ENCODE results near the gene MRAS. TPM values are rescaled to one million over a fixed set of nuclear protein-coding genes. Genes with fewer than 3 reads are reported as not detected.

MRAS gene
- total RNA-seq, 6 donors from 2014 or later = 15.7 to 56.0 (median 34.8) TPM

DNA sequence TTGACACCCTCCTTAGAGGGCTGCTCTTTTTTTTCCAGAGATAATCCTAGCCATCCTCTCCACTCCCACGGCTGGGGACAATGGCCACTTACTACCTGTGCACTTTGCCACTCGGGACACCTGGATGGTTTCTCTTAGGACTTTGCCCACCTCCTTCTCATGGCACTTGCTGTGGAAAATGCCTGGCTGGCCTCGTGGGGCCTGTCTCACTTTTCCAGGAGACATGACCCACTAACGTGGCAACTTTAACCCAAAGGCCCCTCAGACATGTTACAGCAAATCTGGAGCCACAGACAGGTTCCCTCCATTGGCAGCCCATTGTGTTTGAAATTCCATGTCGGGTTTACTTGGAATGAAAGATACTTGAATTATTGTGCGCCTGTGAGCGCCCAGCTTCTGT lies 56.6 kb downstream of the MRAS start:
- peaks cover 0 to 40% (median 9%) of the 10 kb centered on the region in 4 donors for H3K36me3 ChIP-seq
- TF ChIP-seq, protein P1, sequence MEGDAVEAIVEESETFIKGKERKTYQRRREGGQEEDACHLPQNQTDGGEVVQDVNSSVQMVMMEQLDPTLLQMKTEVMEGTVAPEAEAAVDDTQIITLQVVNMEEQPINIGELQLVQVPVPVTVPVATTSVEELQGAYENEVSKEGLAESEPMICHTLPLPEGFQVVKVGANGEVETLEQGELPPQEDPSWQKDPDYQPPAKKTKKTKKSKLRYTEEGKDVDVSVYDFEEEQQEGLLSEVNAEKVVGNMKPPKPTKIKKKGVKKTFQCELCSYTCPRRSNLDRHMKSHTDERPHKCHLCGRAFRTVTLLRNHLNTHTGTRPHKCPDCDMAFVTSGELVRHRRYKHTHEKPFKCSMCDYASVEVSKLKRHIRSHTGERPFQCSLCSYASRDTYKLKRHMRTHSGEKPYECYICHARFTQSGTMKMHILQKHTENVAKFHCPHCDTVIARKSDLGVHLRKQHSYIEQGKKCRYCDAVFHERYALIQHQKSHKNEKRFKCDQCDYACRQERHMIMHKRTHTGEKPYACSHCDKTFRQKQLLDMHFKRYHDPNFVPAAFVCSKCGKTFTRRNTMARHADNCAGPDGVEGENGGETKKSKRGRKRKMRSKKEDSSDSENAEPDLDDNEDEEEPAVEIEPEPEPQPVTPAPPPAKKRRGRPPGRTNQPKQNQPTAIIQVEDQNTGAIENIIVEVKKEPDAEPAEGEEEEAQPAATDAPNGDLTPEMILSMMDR (IDR thresholded peaks at IDR 0.05) = no peak
- TF ChIP-seq POLR2AphosphoS5 (IDR thresholded peaks at IDR 0.05) (no peak), EP300 (IDR thresholded peaks at IDR 0.05) (no peak), POLR2A (IDR thresholded peaks at IDR 0.05) (no peak)
- no peak for ATAC-seq (ENCODE audit: low FRiP score in 2 of 2)
- no peaks in the 10 kb centered on the region for H3K27me3 ChIP-seq
- WGBS, 2 donors = 88 to 95% methylated on average over 7 of the region's 7 CpGs
- DNase-seq = no peak
- H3K4me3 ChIP-seq = no peak overlapping the region
- H3K4me1 ChIP-seq = no peaks in the 10 kb centered on the region
- no peaks in the 10 kb centered on the region for H3K9me3 ChIP-seq
- H3K27ac ChIP-seq = no peak overlapping the region

DNA sequence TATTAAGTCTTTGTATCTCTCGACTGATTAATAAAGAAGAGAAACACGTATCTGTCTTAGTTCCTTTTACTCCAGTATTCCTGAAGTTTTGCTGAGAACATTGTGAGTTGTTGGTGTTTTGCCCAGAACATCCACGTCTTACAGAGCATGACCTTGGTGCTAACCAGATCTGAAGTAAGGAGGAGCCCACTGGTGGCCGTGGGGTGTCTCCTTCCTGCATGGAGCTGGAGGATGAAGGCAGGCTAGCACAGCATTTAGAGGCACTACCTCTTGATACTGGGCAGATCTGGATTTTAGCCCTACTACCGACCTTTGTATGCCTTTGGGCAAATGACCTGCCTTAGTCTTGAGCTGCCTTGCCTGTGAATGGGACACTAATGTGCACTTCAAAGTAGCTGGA lies 57.1 kb downstream of the MRAS start:
- 80 to 88% methylated on average over 5 of the region's 5 CpGs for WGBS, 2 donors
- TF ChIP-seq POLR2AphosphoS5 (IDR thresholded peaks at IDR 0.05) = no peak
- TF ChIP-seq POLR2A (IDR thresholded peaks at IDR 0.05) = no peak
- TF ChIP-seq, protein P1 (IDR thresholded peaks at IDR 0.05) = no peak
- TF ChIP-seq EP300 (IDR thresholded peaks at IDR 0.05) = no peak
- Histone ChIP-seq H3K27ac (no peak overlapping the region), H3K4me1 (no peaks in the 10 kb centered on the region), H3K27me3 (no peaks in the 10 kb centered on the region), H3K4me3 (no peak overlapping the region), H3K9me3 (no peaks in the 10 kb centered on the region), H3K36me3 (peaks cover 0 to 35% (median 9%) of the 10 kb centered on the region in 4 donors)
- DNase-seq (no peak), ATAC-seq (ENCODE audit: low FRiP score in 2 of 2) (no peak)

DNA sequence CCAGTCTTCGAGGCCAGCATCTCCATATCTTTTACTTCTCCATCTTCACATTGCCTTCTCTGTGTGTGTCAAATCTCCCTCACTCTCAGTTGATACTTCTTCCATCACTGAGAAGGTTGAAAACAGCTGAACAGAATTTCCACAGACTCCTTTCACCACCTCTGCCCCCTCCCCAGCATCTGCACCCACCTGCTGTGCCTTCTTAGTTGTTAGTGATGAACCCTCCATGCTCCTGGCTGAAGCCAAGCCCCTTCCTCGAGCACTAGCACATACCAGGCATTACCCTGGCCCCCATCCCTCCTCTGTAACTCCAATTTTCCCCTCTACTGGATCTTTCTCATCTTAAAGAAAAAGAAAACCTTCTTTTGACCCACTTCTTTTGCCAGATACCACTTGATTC lies 58.2 kb downstream of the MRAS start:
- WGBS, 2 donors = 82% methylated on average over 2 of the region's 2 CpGs
- peaks cover 0 to 33% (median 9%) of the 10 kb centered on the region in 4 donors for H3K36me3 ChIP-seq
- no peak overlapping the region for H3K27ac ChIP-seq
- ATAC-seq (ENCODE audit: low FRiP score in 2 of 2) (no peak), DNase-seq (no peak)
- H3K4me3 ChIP-seq = no peak overlapping the region
- H3K4me1 ChIP-seq = no peaks in the 10 kb centered on the region
- TF ChIP-seq EP300 (IDR thresholded peaks at IDR 0.05) = no peak
- TF ChIP-seq POLR2A (IDR thresholded peaks at IDR 0.05) = no peak
- TF ChIP-seq, protein P1 (IDR thresholded peaks at IDR 0.05) = no peak
- TF ChIP-seq POLR2AphosphoS5 (IDR thresholded peaks at IDR 0.05) = no peak
- no peaks in the 10 kb centered on the region for H3K27me3 ChIP-seq
- H3K9me3 ChIP-seq = no peaks in the 10 kb centered on the region

DNA sequence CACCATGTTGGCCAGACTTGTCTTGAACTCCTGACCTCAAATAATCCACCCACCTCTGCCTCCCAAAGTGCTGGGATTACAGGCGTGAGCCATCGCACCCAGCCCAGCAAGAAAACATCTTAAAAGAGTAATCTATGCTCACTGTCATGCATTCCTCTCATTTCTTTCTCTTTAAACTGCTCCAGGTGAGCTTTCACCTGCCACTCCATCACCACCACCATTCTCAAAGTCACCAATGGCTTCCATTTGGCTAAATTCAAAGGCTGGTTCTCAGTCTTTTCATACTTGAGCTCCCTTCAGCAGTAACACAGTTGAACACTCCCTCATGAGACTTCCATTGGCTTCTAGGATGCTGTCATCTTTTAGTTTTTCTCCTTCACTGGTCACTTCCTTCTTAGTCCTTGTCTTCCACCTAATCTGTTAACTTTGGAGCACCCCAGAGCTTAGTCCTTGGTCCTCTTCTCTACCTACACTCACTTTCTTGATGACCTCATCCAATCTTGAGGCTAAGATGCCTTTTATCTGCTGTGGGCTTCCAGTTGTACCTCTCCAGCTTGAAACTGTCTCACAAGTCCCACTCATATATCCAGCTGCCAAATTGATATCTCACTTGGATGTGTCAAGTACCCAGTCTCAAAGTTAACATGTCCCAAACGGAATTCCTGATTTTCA lies 59.0 kb downstream of the MRAS start:
- no peaks in the 10 kb centered on the region for H3K27me3 ChIP-seq
- DNase-seq (no peak), ATAC-seq (ENCODE audit: low FRiP score in 2 of 2) (no peak)
- no peaks in the 10 kb centered on the region for H3K9me3 ChIP-seq
- no peak overlapping the region for H3K27ac ChIP-seq
- H3K4me3 ChIP-seq = no peak overlapping the region
- H3K4me1 ChIP-seq = no peaks in the 10 kb centered on the region
- TF ChIP-seq POLR2A (IDR thresholded peaks at IDR 0.05) = no peak
- no peak for TF ChIP-seq POLR2AphosphoS5 (IDR thresholded peaks at IDR 0.05)
- no peak for TF ChIP-seq EP300 (IDR thresholded peaks at IDR 0.05)
- TF ChIP-seq, protein P1 (IDR thresholded peaks at IDR 0.05) = no peak
- H3K36me3 ChIP-seq = peaks cover 0 to 26% (median 6%) of the 10 kb centered on the region in 4 donors
- 90 to 92% methylated on average over 3 of the region's 3 CpGs for WGBS, 2 donors

Measured in upper lobe of left lung (tissue), 6 donors.